Prostate gland (tissue), 1 donor: Measurements from ENCODE around the gene DCPS.

Experiments
- POLR2A ChIP-seq: fragments of 450-650 bp; IDR thresholded peaks from one replicate; pipeline ENCODE4 v1.6.1; 2016; ENCODE audit warnings: antibody characterized with exemption, mild to moderate bottlenecking
- POLR2AphosphoS5 ChIP-seq: sonication (generic); formaldehyde crosslinking; IDR thresholded peaks from one replicate; pipeline ENCODE4 v1.6.1; 2017; ENCODE audit warnings: antibody characterized with exemption

DNA sequence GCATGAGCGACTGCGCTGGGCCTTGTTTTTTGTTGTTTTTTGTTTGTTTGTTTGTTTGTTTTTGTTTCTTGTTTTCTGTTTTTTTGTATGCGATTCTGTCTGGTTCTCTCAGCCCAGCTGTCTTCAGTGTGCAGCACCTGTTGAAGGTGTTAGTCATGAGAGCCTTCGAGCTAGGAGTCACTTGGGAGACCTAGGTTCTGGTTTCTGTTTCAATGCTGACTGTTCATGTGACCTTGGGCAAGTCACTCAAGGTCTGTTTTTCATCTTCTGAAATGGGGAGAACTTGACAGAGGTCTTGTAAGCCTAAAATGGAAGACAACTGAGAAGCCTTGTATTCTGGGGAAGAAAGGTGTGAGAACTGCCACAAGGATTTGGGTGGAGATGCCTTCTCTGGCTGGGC is 1.8 kb downstream of the DCPS start:
- TF ChIP-seq POLR2A (no peak), POLR2AphosphoS5 (no peak)
